Activated CD8-positive, alpha-beta memory T cell treated with anti-CD3 and anti-CD28 coated beads, Interleukin-2, amount 50 U/mL, for 24 hours (primary cell): ENCODE measurements around the gene KREMEN1.
"Not testable (repeated sequence)": the region's sequence is repeated elsewhere in the genome, so short reads cannot be mapped to it uniquely, and the experiment has no call there.

Source experiments
- DNase-seq: peaks from one replicate; pipeline ENCODE4 v3.0.0-alpha.2; 2020; ENCODE audit errors: extremely low read depth

KREMEN1 gene

GRCh38 chr22:29078036-29078868 lies 5.4 kb downstream of the KREMEN1 start:
- DNase-seq, result no peak

- no peak for DNase-seq
These were observed 6.0 kb downstream of the KREMEN1 start for GRCh38 chr22:29078869-29079207.

GRCh38 chr22:29079218-29079901 lies 6.5 kb downstream of the KREMEN1 start:
- DNase-seq, result no peak

- DNase-seq, result no peak
These were observed 7.5 kb downstream of the KREMEN1 start for GRCh38 chr22:29080106-29080975.

- no peak for DNase-seq
These were observed 8.8 kb downstream of the KREMEN1 start for GRCh38 chr22:29081517-29082236.

DNA sequence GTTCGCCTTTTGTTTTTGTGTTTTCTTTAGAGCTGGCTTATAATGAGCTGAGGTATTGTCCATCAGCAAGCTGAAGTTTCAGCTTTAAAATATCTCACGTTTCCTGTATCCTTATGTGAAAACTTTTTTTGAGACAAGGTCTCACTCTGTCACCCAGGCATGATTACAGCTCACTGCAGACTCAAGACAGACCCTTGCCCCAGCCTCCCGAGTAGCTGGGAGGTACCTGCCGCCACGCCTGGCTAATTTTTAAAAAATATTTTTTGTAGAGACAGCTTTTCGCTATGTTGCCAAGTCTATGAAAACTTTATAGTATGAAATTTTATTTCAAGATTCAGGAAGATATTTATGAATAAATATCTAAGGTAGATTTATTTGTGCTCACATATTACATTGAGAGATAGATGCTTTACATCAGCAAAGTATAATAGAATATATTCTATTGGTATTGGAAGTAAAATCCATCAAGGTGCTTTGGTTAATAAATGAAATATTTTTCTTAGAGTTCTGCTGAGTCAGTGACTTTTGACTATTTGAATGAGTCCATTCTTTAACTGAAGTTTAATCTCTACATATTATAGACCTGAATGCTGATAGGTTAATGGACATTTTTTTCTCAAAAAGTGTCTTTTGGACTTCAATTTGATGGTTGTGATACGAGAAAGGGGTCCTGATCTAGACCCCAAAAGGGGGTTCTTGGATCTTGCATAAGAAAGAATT lies 10.2 kb downstream of the KREMEN1 start:
- DNase-seq, result no peak

- not testable (repeated sequence) for DNase-seq
These were observed 10.7 kb downstream of the KREMEN1 start for GRCh38 chr22:29083576-29083932.

GRCh38 chr22:29083933-29084591 lies 11.2 kb downstream of the KREMEN1 start:
- DNase-seq, result no peak

- DNase-seq, result no peak
These were observed 14.2 kb downstream of the KREMEN1 start for GRCh38 chr22:29087012-29087411.

DNA sequence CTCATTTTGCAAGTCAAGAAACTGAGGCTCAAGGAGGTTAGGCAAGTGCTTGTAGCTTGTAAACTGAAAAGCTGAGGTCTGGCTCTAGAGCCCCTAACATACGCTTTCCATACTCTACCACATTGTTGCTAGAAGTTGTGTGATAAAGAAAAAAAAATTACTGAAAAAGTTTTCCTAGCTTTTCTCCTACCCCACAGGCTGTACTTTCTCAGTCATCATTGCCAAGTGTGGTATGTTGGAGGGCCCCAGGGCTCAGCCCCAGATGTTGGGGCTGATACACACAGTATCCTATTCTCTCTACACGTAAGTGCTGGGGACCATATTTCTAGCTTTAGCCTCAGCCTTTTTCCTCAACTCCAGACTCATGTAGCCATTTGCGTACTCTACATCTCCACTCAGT lies 16.0 kb downstream of the KREMEN1 start:
- no peak for DNase-seq

DNA sequence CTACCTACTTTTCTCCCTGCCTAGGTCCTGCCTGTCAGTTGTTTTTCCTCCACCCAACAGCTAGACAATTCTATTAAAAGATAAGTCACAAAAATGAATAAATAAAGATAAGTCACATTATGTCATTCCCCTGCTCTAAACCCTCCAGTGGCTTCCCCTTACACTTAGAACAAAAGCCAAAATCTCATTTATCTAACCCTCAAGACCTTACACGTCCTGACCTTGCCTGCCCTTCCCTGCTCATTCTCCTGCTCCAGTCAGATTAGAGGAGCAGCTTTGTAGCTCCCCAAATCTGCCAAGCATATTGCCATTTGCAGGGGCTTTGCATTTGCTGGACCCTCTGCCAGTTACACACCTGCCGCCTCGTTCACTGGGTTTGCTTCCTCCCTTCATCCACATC lies 16.7 kb downstream of the KREMEN1 start:
- no peak for DNase-seq

- DNase-seq, result no peak
These were observed 17.2 kb downstream of the KREMEN1 start for GRCh38 chr22:29090039-29090438.

- DNase-seq, result no peak
These were observed 19.4 kb downstream of the KREMEN1 start for GRCh38 chr22:29092243-29092642.

DNA sequence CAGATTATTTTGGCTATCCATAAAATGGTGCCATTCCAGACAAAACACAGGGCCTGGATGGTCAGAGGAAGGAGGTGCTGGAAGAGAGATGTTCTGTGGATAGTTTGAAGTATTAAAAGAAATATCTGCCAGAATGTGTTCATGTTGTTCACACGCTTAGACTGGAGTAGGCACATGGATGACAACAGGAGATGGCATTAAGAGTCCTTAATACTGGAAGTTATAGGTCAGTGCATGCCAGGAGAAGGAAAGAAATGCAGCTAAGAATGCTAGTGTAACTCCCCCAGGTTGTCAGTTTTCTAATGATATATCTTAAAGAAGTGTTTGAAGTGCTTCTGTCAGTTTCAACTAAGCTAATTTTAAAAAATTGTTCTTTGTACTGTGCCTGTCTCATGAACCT lies 20.2 kb downstream of the KREMEN1 start:
- no peak for DNase-seq

DNA sequence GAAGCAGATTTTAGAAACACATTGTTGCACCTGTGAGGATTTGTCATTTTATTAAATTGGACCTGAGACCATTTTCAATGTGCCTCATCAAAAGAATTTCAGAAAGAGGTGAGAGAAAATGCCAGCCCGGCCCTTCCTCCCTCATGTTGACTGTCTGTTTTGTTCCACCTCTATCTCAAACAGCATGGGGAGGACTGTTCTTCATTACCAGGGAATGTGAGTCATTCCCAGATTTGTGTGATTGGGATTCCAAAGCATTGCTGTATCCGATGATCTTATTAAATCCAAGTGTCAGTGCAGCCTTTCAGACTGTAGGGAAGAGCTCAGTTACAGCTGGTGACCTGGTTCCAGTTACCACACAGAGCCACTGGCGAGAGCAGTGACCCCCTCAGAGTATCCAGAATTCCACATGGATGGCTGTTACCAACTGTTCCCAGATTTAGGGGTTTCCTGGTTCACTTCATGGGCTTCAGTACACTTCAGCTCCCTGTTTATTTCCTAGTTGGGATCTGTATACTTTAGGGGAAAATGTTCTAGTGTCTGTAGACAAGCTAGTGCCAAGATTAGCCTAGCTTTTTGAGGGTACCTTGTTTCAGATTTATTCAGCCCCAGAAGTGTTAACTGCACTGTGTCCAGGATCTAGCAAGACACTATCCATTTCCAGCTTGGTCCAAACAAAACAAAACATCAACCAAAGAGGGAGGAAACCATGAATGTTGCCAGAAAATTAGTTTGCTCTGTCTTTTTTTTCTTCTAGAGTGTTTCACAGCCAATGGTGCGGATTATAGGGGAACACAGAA lies 20.9 kb downstream of the KREMEN1 start:
- no peak for DNase-seq

- DNase-seq, result no peak
These were observed 22.6 kb downstream of the KREMEN1 start for GRCh38 chr22:29095459-29095858.

DNA sequence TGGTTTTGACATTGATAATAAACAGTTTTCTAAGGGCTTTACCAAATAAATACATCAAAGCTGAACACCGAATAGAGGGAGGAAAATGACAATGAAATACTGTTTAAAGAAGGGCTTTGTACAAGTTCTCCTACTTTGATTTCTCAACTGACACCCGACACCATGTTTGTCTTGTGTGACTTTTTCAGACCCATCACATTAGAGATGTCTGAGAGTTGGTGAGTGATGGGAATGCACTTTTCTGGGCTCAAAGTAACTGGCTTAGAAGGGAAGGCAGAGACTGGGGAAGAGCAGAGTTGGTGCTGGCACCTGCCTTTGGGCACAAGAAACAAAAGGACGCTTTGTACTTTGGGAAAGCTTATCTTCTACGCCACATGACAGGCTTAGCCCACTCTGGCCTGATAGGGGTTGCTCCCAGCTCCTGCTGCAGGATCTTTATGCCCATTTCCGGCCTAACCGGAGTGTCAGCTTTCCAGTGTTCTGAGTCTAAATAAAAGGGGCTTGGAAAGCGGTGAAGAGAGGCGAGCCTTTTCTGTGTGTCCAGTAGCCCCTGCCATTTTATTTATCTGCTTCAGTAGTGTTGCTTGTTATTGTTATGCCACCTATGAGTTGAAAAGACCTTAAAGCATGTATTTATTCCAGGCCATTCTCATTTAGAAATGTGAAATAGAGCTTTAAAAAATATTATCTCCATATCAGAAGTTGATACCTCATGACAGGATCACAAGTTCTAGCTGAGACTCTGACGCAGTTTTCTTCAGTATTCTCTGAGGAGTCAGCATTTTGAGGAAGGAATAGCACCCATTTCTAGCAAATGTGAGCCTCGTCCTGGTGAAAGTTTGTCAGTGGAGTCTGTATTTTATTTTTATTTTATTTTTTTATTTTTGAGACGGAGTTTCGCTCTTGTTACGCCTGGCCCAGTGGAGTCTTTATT lies 24.2 kb downstream of the KREMEN1 start:
- no peak for DNase-seq

- DNase-seq, result no peak
These were observed 25.5 kb downstream of the KREMEN1 start for GRCh38 chr22:29098296-29098695.

DNA sequence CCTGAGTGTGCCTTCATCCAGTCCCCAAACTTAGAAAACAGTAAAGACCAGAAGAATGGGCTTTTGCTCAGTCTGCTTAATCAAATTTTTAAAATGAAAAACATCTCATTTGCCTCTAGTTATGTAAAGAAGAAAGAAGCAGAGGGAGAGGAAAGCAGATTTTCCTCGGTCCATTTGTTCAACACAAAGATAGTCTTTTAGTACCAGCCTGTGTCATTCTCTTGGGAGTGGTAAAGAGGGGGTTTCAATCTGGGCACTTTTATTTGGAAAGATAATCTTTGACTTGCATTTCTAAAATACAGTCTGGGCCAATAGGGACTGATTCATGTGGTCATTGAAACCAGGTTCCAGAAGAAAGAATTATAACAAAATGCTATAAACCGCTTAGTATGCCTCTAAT lies 29.5 kb downstream of the KREMEN1 start:
- no peak for DNase-seq
